HG03196 (cell line): Measurements from ENCODE around the gene CTNNBL1.

ENCODE experiments used
- ATAC-seq: cut with Tn5 transposase; IDR thresholded peaks from one replicate; pipeline ENCODE4 v1.9.1; 2021; ENCODE audit not compliant: unreplicated experiment

Gene CTNNBL1

GRCh38 chr20:37875460-37876175, 181.8 kb downstream of the CTNNBL1 start:
- no peak for ATAC-seq

- ATAC-seq = no peak
These were observed 183.0 kb downstream of the CTNNBL1 start for GRCh38 chr20:37876863-37877262.

DNA sequence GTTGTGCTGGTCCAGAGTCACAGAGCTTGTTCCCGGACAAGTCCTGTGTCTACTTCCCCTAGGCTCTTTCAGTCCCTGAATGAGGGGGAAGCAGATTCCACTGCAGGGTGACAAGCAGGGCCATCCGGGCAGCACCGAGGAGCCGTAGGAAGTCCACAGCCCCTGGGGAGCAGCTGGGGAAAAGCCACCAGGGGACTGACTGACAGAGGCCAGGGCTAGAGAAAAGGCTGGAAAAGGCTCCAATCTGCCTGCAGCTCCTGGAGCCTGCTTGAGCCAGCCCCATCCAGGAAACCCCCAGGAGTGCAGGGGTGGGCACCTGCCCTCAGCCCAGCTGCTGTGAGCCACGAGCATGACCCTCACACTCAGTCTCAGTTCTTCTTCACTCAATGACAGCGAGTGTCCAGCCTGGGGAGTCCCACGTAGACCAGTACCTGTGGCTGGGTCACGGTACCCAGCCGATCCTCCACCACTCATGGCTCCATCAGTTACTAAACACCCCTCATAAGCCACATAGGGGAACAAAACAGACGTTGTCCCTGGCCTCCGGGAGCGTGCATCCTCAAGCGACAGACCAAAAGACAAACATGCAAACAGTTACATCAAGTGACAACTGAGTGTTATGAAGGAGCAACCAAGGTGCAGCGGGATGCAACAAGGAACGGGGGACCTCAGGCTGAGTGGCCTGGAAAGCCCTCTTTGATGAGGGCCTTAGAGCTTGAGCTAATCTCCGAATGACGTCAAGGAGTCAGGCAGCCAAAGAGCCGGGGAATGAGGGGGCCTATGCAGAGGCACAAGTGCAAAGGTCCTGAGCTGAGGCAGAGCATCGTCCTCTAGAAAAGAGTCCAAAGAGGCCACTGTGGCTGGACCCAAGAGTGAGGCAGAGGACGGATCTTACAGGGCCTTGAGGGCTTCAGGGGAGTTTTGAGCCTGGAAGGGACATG, 184.3 kb downstream of the CTNNBL1 start:
- ATAC-seq = no peak

DNA sequence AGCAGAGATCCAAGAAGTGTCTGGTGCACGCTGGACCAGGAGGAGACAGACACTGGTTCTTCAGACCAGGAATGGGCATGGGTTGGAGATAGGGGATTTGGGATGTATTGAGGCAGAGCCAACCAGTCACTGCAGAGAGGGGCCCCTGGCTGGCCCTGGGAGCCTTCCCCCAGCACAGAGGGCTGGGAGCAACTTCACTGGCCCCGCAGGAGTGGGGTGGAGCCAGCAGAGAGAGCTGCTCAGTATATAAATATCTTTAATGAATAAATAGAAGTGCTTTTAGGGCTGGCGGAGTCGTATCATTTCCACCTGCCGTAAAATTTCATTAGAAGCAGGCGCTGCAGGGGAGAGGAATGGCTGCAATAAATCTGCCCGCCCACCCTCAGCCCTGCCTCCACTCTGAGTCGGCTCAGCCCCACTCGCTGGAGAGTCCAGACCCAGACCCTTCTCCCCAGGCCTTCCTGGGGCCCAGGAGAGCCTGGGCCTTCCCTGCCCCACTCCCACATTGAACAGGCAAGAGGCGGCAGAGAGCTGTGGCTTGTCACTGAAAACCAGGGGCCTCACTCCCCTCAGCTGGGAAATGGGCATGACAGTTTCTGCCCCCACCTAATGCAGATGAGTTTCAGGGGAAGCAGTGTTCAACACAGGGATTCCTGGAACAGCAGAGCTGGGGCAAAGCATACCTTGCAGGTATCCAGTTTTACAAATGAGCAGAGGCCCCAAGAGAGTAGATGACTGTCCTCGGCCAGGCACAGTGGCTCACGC, 185.2 kb downstream of the CTNNBL1 start:
- ATAC-seq = no peak

DNA sequence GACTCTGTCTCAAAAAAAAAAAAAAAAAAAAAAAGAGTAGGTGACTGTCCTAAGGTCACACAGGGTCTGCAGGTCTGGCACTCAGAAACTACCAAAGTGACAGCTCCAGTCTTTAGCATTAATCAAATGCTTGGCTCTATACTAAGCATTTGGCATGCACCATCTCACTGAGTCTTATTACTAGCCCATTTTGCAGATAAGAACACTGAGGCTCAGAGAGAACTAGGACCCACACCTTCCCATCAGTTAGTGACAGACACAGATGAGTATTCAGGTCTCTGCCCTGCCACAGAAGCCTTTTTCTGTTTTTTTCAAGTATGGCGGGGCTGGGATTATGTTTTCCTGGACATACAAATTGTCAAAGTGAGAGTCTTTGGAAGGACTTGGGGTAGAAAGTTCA, 186.0 kb downstream of the CTNNBL1 start:
- ATAC-seq = no peak

- no peak for ATAC-seq
These were observed 187.1 kb downstream of the CTNNBL1 start for GRCh38 chr20:37880726-37881591.

- no peak for ATAC-seq
These were observed 187.9 kb downstream of the CTNNBL1 start for GRCh38 chr20:37881601-37882343.

DNA sequence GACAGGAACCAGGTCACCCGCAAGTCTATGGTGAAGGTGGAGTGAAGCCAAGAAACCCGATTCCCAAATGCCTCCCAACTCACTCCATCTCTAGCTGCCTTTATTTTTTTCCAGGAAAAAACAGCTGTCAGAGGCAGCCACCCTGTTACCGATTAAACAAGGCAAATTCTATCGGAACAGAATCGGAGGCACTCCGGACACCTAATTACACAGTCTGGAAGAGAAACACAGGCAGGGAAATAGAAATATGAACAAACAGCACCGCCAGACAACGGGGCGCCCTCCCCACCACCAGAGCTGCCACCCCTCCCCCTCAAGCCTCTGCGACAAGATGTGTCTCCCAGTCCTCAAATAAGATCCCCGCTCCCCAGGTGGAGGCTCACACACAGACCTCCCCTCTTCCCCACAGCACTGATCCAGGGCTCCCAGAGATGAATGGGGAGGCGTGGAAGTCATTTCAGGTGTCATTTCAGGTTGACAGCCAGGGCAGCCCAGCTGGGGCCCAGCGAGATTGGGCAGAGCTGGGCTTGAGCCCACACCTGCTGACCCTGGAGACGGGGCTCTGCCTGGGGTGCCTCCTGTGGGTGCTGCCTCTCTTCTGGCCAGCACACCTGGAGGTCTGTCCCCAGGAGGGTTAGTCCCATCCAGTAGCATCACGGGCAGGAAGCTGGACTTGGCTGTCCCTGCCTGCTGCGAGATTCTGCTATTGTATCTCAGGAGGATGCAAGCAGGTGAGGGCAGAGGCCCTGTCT, 189.3 kb downstream of the CTNNBL1 start:
- no peak for ATAC-seq

GRCh38 chr20:37885042-37885441, 191.2 kb downstream of the CTNNBL1 start:
- no peak for ATAC-seq

DNA sequence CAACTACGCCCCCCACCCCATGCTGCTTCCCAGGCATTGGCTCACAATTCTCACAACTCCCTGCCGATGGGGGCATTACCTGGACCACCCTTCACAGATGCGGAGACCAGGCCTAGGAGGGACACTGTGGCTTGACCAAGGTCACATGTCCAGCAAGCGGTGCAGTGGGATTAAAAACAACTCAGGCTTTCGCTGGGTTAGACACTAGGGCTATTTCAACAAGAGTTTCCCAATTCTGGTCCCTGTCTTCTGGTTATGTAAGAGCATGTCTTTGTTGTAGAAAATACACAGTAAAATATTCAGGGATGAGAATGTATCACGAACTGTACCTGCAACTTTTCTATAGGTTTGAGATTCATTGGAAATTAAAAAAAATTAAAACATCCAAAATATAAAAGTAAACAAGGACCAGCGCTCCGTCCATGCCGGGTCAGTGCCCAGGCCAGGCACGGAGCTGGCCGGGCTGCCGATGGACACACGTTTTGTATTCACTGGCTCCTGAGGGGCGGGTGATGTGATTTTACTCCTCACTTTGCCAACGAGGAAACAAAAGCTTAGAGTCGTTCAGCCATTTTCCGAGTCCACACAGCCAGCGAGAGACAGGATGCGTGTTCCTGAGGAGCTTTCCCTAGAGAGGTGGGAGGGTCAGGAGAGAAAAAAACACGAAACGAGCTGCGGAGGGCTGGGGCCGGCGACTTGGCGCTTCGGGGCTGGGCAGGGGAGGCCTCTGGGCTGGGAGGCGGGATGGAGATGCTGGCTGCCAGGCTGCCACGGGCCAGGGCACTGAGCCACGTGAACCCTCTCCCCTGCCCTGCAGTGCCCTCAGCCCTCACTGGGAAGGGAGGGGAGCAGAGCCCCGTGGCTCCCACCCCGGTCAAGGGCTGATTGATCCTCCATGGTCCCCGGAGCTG, 192.0 kb downstream of the CTNNBL1 start:
- ATAC-seq = no peak

GRCh38 chr20:37886851-37887297, 193.0 kb downstream of the CTNNBL1 start:
- ATAC-seq = no peak

- ATAC-seq = no peak
These were observed 194.8 kb downstream of the CTNNBL1 start for GRCh38 chr20:37888641-37889040.

DNA sequence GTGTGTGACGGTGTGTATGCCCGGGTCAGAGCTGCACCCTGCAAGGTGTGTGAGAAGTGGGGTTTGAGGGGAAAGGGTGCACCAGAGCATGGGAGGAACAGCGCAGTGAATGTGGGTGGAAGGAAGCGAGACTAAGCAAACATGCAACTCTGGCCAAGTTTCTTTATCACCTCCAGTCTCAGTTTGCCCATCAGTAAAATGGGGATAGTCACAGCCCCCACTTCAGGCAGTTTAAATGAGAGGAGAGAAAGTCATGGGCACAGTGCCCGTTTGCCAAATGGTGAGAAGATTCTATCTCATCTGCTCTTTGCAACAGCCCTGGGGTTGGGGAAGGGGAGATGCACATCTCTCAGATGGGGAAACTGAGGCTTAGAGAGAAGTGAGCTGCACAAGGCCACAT, 196.3 kb downstream of the CTNNBL1 start:
- no peak for ATAC-seq

DNA sequence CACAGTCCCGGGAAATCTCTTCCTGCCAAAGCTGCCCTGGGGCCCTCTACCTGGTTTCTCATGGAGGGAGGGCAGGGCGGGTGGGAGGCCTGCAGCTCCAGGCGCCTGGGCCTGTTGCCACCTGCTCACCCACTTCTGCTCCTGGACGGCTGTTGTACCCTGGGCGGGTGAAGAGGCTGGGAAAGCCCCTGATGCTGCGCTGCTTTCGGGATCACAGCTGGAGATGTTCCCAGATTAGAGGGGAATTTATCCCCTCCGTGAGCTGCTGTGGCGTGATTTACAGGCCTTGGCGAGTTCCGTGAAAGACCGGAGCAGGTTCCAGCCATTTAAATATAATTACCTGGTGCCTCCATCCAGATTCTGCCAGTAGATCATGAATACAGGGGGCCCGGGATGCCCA, 196.8 kb downstream of the CTNNBL1 start:
- no peak for ATAC-seq

- no peak for ATAC-seq
These were observed 198.2 kb downstream of the CTNNBL1 start for GRCh38 chr20:37892001-37892400.

DNA sequence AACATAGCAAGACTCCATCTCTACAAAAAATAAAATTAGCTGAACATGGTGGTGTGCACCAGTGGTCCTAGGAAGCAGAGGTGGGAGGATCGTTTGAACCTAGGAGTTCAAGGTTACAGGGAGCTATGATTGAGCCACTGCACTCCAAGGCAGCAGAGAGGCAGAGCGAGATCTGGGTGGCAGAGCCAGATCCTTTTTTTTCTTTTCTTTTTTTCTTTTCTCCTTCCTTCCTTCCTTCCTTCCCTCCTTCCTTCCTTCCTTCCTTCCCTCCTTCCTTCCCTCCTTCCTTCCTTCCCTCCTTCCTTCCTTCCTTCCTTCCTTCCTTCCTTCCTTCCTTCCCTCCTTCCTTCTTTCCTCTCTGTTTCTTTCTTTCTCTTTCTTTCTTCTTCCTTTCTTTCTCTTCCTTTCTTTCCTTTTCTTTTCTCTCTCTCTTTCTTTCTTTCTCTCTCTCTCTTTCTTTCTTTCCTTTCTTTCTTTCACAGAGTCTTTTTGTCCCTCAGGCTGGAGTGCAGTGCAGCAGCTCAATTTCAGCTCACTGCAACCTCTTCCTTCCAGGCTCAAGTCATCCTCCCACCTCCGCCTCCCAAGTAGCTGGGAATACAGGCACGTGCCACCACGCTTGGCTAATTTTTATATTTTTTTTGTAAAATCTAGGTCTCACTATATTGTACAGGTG, 199.9 kb downstream of the CTNNBL1 start:
- no peak for ATAC-seq

- ATAC-seq = no peak
These were observed 200.6 kb downstream of the CTNNBL1 start for GRCh38 chr20:37894454-37894853.
